ENCODE results near the gene PNLDC1. TPM values are rescaled to one million over a fixed set of nuclear protein-coding genes. Genes with fewer than 3 reads are reported as not detected.

PNLDC1 gene
- polyA plus RNA-seq, 1 donor from 2014 or later, result not detected

DNA sequence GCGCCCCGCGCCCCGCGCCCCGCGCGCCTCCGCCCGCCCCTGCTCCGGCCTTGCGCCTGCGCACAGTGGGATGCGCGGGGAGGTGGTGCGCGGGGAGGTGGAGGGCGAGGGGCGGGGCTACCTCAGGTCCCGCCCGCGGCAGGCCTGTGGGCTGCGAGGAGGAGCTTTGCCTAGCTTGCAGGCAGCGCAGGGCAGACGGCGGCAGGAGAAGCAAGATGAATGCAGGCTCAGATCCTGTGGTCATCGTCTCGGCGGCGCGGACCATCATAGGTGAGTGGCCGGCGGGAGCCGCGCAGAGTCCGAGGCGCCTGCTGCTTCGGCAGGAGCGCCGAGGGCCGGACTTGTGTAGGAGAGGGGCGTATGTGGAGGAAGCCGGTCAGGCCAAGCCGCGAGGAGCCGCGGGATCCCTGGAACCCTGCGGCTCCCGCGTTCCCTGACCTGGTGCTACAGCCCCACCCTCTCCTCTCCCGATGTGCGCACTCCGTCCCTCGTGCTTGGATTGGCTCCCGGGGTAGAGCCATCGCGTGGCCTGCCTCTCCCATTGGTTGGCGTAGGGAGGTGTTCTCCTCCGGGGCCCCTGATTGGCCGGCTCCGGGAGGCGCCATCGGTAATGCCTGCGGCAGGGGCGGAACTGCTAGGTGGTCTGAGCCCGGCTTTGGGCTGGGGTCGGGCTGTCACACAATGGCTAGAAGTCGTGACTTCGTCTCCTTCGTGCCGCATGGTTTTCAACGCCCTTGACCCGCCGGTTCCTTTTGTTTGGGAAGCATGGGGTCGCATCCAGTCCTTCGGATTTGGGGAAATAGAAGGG is 38.0 kb upstream of the PNLDC1 start, which contains the start of gene ACAT2:
Gene ACAT2, plus strand, starts transcription at position 173 of the 808 bp plus-strand sequence. Its CDS starts 43 bp downstream, at position 216.
- TF ChIP-seq, protein P1, sequence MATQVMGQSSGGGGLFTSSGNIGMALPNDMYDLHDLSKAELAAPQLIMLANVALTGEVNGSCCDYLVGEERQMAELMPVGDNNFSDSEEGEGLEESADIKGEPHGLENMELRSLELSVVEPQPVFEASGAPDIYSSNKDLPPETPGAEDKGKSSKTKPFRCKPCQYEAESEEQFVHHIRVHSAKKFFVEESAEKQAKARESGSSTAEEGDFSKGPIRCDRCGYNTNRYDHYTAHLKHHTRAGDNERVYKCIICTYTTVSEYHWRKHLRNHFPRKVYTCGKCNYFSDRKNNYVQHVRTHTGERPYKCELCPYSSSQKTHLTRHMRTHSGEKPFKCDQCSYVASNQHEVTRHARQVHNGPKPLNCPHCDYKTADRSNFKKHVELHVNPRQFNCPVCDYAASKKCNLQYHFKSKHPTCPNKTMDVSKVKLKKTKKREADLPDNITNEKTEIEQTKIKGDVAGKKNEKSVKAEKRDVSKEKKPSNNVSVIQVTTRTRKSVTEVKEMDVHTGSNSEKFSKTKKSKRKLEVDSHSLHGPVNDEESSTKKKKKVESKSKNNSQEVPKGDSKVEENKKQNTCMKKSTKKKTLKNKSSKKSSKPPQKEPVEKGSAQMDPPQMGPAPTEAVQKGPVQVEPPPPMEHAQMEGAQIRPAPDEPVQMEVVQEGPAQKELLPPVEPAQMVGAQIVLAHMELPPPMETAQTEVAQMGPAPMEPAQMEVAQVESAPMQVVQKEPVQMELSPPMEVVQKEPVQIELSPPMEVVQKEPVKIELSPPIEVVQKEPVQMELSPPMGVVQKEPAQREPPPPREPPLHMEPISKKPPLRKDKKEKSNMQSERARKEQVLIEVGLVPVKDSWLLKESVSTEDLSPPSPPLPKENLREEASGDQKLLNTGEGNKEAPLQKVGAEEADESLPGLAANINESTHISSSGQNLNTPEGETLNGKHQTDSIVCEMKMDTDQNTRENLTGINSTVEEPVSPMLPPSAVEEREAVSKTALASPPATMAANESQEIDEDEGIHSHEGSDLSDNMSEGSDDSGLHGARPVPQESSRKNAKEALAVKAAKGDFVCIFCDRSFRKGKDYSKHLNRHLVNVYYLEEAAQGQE (IDR thresholded peaks at IDR 0.05; ENCODE audit: borderline replicate concordance), result peak; percentile 79
- peak; percentile 85 for TF ChIP-seq TAF1 (IDR thresholded peaks at IDR 0.05; ENCODE audit: low read depth)
- peak; percentile 64 for TF ChIP-seq EP300 (conservative IDR thresholded peaks at IDR 0.05; ENCODE audit: poor library complexity, severe bottlenecking)
- TF ChIP-seq, protein P2, sequence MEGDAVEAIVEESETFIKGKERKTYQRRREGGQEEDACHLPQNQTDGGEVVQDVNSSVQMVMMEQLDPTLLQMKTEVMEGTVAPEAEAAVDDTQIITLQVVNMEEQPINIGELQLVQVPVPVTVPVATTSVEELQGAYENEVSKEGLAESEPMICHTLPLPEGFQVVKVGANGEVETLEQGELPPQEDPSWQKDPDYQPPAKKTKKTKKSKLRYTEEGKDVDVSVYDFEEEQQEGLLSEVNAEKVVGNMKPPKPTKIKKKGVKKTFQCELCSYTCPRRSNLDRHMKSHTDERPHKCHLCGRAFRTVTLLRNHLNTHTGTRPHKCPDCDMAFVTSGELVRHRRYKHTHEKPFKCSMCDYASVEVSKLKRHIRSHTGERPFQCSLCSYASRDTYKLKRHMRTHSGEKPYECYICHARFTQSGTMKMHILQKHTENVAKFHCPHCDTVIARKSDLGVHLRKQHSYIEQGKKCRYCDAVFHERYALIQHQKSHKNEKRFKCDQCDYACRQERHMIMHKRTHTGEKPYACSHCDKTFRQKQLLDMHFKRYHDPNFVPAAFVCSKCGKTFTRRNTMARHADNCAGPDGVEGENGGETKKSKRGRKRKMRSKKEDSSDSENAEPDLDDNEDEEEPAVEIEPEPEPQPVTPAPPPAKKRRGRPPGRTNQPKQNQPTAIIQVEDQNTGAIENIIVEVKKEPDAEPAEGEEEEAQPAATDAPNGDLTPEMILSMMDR (IDR thresholded peaks at IDR 0.05; ENCODE audit: poor library complexity, severe bottlenecking), result peak; percentile 39
- peak; percentile 73 for TF ChIP-seq MXI1 (conservative IDR thresholded peaks at IDR 0.05; ENCODE audit: poor library complexity, severe bottlenecking)
- TF ChIP-seq POLR2AphosphoS5 (IDR thresholded peaks at IDR 0.05), result peak; percentile 90
- TF ChIP-seq EZH2 (IDR thresholded peaks at IDR 0.05; ENCODE audit: borderline replicate concordance, insufficient read depth, low read length, poor library complexity, severe bottlenecking), result no peak
- no peak for TF ChIP-seq SMC3 (conservative IDR thresholded peaks at IDR 0.05; ENCODE audit: poor library complexity)
- TF ChIP-seq RAD21 (conservative IDR thresholded peaks at IDR 0.05), result no peak
- H3K79me2 ChIP-seq (replicated peaks; ENCODE audit: insufficient read depth, low read length), result peaks cover 25% of the 10 kb centered on the region
- peak within 1 kb of the TSS; percentile 98 for H3K27ac ChIP-seq (ENCODE audit: low read length)
- H4K20me1 ChIP-seq (ENCODE audit: insufficient read depth), result no peaks in the 10 kb centered on the region
- H3K27me3 ChIP-seq (ENCODE audit: insufficient read depth, low read depth, low read length), result no peaks in the 10 kb centered on the region
- H3K9me2 ChIP-seq (ENCODE audit: insufficient read depth, low read length), result no peaks in the 10 kb centered on the region
- no peaks in the 10 kb centered on the region for H3F3A ChIP-seq (ENCODE audit: insufficient read depth, low read length, poor library complexity, severe bottlenecking)
- H3K9me3 ChIP-seq (ENCODE audit: low read length), result no peaks in the 10 kb centered on the region
- peak within 1 kb of the TSS; percentile 91 for H3K4me3 ChIP-seq (ENCODE audit: low read length)
- H3K9ac ChIP-seq (ENCODE audit: low read length), result peak within 1 kb of the TSS; percentile 98
- peak within 1 kb of the TSS; percentile 86 for H3K4me2 ChIP-seq (ENCODE audit: low read length)
- H3K36me3 ChIP-seq (ENCODE audit: insufficient read depth, low read length), result peaks cover 9% of the 10 kb centered on the region
- peak within 1 kb of the TSS; percentile 85 for H2AFZ ChIP-seq (ENCODE audit: low read depth, low read length)

GRCh38 chr6:159762681-159763293 is 37.3 kb upstream of the PNLDC1 start:
- H3K9me3 ChIP-seq (ENCODE audit: low read length), result no peaks in the 10 kb centered on the region
- H3K27me3 ChIP-seq (ENCODE audit: insufficient read depth, low read depth, low read length), result no peaks in the 10 kb centered on the region
- peak overlapping the region; percentile 91 for H3K4me3 ChIP-seq (ENCODE audit: low read length)
- H3K27ac ChIP-seq (ENCODE audit: low read length), result peak overlapping the region; percentile 98
- H3K79me2 ChIP-seq (replicated peaks; ENCODE audit: insufficient read depth, low read length), result peaks cover 25% of the 10 kb centered on the region
- H3K36me3 ChIP-seq (ENCODE audit: insufficient read depth, low read length), result peaks cover 14% of the 10 kb centered on the region
- peak overlapping the region; percentile 98 for H3K9ac ChIP-seq (ENCODE audit: low read length)
- TF ChIP-seq MXI1 (conservative IDR thresholded peaks at IDR 0.05; ENCODE audit: poor library complexity, severe bottlenecking), result peak; percentile 5
- no peak for TF ChIP-seq EP300 (conservative IDR thresholded peaks at IDR 0.05; ENCODE audit: poor library complexity, severe bottlenecking)
- no peak for TF ChIP-seq EZH2 (IDR thresholded peaks at IDR 0.05; ENCODE audit: borderline replicate concordance, insufficient read depth, low read length, poor library complexity, severe bottlenecking)
- TF ChIP-seq, protein P1 (IDR thresholded peaks at IDR 0.05; ENCODE audit: borderline replicate concordance), result no peak
- no peak for TF ChIP-seq TAF1 (IDR thresholded peaks at IDR 0.05; ENCODE audit: low read depth)
- peak overlapping the region; percentile 86 for H3K4me2 ChIP-seq (ENCODE audit: low read length)
- no peaks in the 10 kb centered on the region for H4K20me1 ChIP-seq (ENCODE audit: insufficient read depth)
- no peaks in the 10 kb centered on the region for H3K9me2 ChIP-seq (ENCODE audit: insufficient read depth, low read length)
- H2AFZ ChIP-seq (ENCODE audit: low read depth, low read length), result peak overlapping the region; percentile 85
- H3F3A ChIP-seq (ENCODE audit: insufficient read depth, low read length, poor library complexity, severe bottlenecking), result no peaks in the 10 kb centered on the region

All from neural cell (in vitro differentiated cells).